ENCODE data around the gene OR5L1. TPM values are rescaled to one million over a fixed set of nuclear protein-coding genes. Genes with fewer than 3 reads are reported as not detected.

OR5L1 gene
- not detected in 2 replicates for total RNA-seq

DNA sequence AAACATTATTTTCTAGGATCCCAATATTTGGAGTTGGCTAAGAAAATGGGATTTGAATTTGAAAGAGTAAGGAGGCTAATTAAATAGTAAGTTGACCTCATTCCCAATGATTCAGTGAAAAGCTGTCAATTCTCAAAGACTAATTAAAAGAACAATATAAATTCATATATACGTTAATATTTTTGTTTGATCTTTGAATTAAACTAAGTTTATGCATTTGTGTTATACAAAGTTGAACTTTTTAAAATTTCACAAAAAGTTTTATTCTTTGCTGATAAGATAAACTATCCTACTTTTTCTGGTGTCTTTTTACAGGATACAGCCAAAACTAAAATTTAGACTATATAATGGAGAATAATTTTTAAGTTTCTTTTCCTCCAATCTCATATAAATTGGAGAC lies at the start of gene OR5L1:
Gene OR5L1 (plus strand): TSS at position 301 of the 400 bp plus-strand sequence. CDS start 100 bp downstream, outside the sequence.

GRCh38 chr11:55773138-55773537 lies 38.0 kb upstream of the OR5L1 start, which contains the start of gene OR5D13:
TSS of gene OR5D13 (plus strand) at chr11:55773438. CDS start at chr11:55773438, 0 bp downstream.

DNA sequence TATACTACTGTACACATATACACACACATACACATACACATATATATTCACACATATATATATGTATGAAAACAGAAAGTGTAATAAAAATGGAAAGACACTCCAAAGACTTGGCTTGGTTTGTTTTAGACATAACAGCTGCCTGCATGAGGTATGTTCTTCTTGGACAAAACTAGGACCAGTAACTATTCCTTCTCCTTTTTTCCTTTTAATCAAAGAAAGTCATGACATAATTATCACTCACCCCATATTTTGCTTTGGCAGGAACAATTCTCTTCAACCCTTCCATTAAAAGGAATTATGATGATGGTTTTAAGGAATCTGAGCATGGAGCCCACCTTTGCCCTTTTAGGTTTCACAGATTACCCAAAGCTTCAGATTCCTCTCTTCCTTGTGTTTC lies 15.9 kb upstream of the OR5L1 start, which contains the start of gene OR5D14:
Gene OR5D14 (plus strand): TSS at position 301 of the 400 bp plus-strand sequence. CDS start 0 bp downstream, at position 301.

GRCh38 chr11:55819330-55819729 lies 8.2 kb downstream of the OR5L1 start, which contains the start of gene OR5D18:
TSS of gene OR5D18 (plus strand) at chr11:55819630. CDS start at chr11:55819630, 0 bp downstream.

GRCh38 chr11:55826919-55827318 lies 15.8 kb downstream of the OR5L1 start, which contains the start of gene OR5L2:
TSS of gene OR5L2 (plus strand) at chr11:55827219. CDS start at chr11:55827219, 0 bp downstream.

GRCh38 chr11:55838452-55838851 lies 27.3 kb downstream of the OR5L1 start, which contains the start of gene OR5D16:
TSS of gene OR5D16 (plus strand) at chr11:55838752. CDS start at chr11:55838752, 0 bp downstream.

Other genes starting within 250 kb of the OR5L1 start
- gene OR4C16, start 239.2 kb upstream of the OR5L1 start, total RNA-seq, result not detected in 2 replicates
- gene OR4C11, start 203.7 kb upstream of the OR5L1 start, total RNA-seq, result not detected in 2 replicates
- gene OR4P4, start 176.3 kb upstream of the OR5L1 start, total RNA-seq, result not detected in 2 replicates
- not detected in 2 replicates for gene OR4S2, start 163.0 kb upstream of the OR5L1 start, total RNA-seq
- not detected in 2 replicates for gene OR4C6, start 149.2 kb upstream of the OR5L1 start, total RNA-seq
- not detected in 2 replicates for gene OR5D13, start 37.9 kb upstream of the OR5L1 start, total RNA-seq
- gene OR5D14, start 15.8 kb upstream of the OR5L1 start, total RNA-seq, result not detected in 2 replicates
- not detected in 2 replicates for gene OR5D18, start 8.3 kb downstream of the OR5L1 start, total RNA-seq
- gene OR5L2, start 15.9 kb downstream of the OR5L1 start, total RNA-seq, result not detected in 2 replicates
- not detected in 2 replicates for gene OR5D16, start 27.4 kb downstream of the OR5L1 start, total RNA-seq
- not detected in 2 replicates for gene TRIM51, start 71.9 kb downstream of the OR5L1 start, total RNA-seq
- gene OR5W2, start 103.2 kb downstream of the OR5L1 start, total RNA-seq, result not detected in 2 replicates
- gene OR5I1, start 125.0 kb downstream of the OR5L1 start, total RNA-seq, result not detected in 2 replicates
- gene OR10AG1, start 158.6 kb downstream of the OR5L1 start, total RNA-seq, result not detected in 2 replicates
- gene OR5F1, start 183.3 kb downstream of the OR5L1 start, total RNA-seq, result not detected in 2 replicates
- gene OR5AS1, start 216.3 kb downstream of the OR5L1 start, total RNA-seq, result not detected in 2 replicates